ENCODE results near the gene DNAJC22.
"Not testable (repeated sequence)": the region's sequence is repeated elsewhere in the genome, so short reads cannot be mapped to it uniquely, and the experiment has no call there.

Gene DNAJC22

GRCh38 chr12:49346659-49347310 is at the start of gene DNAJC22:
DNAJC22 (plus strand) TSS chr12:49346888; CDS start chr12:49348873, 1,985 bp downstream.
- DNase-seq (ENCODE audit: low read depth in 1 of 2, low spot score in 1 of 2), result no peak

DNA sequence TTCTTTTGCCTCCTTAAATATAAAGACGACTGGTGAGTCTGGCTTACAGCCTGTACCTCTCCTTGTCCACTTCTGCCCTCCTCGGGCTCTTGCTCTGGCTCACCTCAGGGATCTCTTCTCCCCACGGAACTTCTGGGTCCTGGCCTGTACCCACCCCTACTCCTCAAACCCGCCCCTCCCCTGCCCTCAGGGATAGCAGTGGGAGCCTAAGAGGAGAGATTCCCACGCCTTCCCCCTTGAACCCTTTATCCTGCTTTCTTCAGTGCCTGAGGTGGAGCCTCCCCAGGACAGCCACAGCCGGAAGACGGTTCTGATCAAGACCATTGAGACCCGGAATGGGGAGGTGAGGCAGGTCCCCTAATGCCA is 49.0 kb upstream of the DNAJC22 start:
- TF ChIP-seq JUND (IDR thresholded peaks at IDR 0.05; ENCODE audit: low read depth), result no peak
- in situ Hi-C loops (cut with HindIII; ENCODE audit: low pct_unique_long_range_greater_than_20kb, low sequenced_read_pairs), result no loop called here

More at GRCh38 chr12:49346659-49347310, at the start of gene DNAJC22:
- TF ChIP-seq JUND (IDR thresholded peaks at IDR 0.05; ENCODE audit: low read depth), result no peak
- in situ Hi-C loops (cut with HindIII; ENCODE audit: low pct_unique_long_range_greater_than_20kb, low sequenced_read_pairs), result no loop called here

DNA sequence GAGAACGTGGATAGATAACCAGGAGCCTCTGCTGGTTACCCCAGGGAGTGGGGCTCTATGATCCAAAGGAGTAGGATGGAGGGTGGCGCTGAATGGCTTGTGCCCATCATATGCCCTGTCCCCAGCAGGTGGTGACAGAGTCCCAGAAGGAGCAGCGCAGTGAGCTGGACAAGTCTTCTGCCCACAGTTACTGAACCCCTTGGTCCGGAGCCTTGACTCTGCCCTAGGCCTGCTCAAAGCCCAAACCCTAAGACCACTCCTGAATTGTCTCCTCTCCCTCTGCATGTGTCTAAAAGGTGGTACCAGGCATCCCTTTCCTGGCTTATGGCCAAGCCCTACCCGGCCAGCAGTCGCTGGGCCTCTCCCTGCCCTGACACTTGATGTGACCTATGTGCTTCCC is 48.5 kb upstream of the DNAJC22 start:
- in situ Hi-C loops (cut with HindIII; ENCODE audit: low pct_unique_long_range_greater_than_20kb, low sequenced_read_pairs), result no loop called here
- DNase-seq (ENCODE audit: low read depth in 1 of 2, low spot score in 1 of 2), result peak in 1 of 2 experiments; percentile 60
- no peak for TF ChIP-seq JUND (IDR thresholded peaks at IDR 0.05; ENCODE audit: low read depth)

More for the DNA sequence above, 49.0 kb upstream of the DNAJC22 start:
- DNase-seq (ENCODE audit: low read depth in 1 of 2, low spot score in 1 of 2), result no peak

DNA sequence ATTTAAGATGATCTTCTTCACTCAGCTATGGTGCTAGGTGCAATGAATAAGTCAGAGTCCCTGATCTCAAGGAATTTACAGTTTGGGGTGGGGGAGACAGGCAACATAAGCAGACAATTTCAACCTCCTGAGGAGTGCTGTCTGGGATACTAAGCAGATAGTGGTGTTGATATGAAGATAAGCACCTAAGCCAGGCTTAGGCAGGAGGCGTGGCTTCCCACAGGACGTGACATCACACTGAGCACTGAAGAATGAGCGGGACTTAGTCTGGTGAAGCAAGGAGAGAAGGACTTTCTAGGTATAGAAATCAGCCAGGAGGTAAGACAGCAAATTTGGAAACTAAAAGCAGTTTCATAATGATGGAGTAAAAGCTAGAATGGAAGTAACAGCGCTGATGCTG is 44.9 kb upstream of the DNAJC22 start:
- in situ Hi-C loops (cut with HindIII; ENCODE audit: low pct_unique_long_range_greater_than_20kb, low sequenced_read_pairs), result no loop called here
- no peak for DNase-seq (ENCODE audit: low read depth in 1 of 2, low spot score in 1 of 2)
- TF ChIP-seq JUND (IDR thresholded peaks at IDR 0.05; ENCODE audit: low read depth), result no peak

DNA sequence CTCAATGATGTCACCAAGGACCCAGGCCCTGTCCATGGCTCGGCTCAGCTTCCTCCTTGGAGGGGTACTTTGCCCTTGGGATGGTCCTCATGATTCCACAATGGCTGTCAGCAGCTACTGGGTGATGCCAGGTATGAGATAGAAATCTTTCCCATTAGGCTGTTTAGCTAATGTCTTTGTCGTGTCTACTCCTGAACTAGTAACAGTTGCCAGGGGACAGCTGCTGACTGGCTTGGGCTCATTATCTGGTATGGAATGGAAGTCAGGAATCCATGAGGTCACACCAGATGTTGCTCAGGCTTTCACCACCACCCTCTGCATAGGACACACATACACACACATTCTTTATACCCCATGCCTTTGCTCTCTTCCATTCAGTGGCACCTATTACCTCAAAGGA is 42.5 kb upstream of the DNAJC22 start:
- TF ChIP-seq JUND (IDR thresholded peaks at IDR 0.05; ENCODE audit: low read depth), result no peak
- no peak for DNase-seq (ENCODE audit: low read depth in 1 of 2, low spot score in 1 of 2)
- in situ Hi-C loops (cut with HindIII; ENCODE audit: low pct_unique_long_range_greater_than_20kb, low sequenced_read_pairs), result no loop called here

- no peak for TF ChIP-seq JUND (IDR thresholded peaks at IDR 0.05; ENCODE audit: low read depth)
- DNase-seq (ENCODE audit: low read depth in 1 of 2, low spot score in 1 of 2), result no peak
- in situ Hi-C loops (cut with HindIII; ENCODE audit: low pct_unique_long_range_greater_than_20kb, low sequenced_read_pairs), result no loop called here
Observed at GRCh38 chr12:49305762-49306510, 40.8 kb upstream of the DNAJC22 start.

GRCh38 chr12:49309386-49309785 is 37.3 kb upstream of the DNAJC22 start:
- TF ChIP-seq JUND (IDR thresholded peaks at IDR 0.05; ENCODE audit: low read depth), result no peak
- in situ Hi-C loops (cut with HindIII; ENCODE audit: low pct_unique_long_range_greater_than_20kb, low sequenced_read_pairs), result no loop called here
- DNase-seq (ENCODE audit: low read depth in 1 of 2, low spot score in 1 of 2), result no peak

GRCh38 chr12:49310451-49311000 is 36.2 kb upstream of the DNAJC22 start:
- DNase-seq (ENCODE audit: low read depth in 1 of 2, low spot score in 1 of 2); in situ Hi-C loops (cut with HindIII; ENCODE audit: low pct_unique_long_range_greater_than_20kb, low sequenced_read_pairs): not testable (repeated sequence)

DNA sequence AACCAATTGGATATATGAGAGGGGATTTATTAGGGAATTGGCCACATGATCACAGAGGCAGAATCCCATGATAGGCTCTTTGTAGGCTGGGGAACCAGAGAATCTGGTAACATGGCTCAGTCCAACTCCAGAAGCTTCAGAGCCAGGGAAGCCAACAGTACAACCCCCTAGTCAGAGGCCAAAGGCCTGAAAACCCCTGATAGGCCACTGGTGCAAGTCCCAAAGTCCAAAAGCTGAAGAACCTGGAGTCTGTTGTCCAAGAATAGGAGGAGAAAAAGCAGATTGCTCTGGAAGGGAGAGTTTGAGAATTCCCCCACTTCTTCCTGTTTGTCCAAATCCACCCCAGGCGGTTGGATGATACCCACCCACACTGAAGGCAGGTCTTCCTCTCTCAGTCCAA is 31.9 kb upstream of the DNAJC22 start:
- in situ Hi-C loops (cut with HindIII; ENCODE audit: low pct_unique_long_range_greater_than_20kb, low sequenced_read_pairs), result no loop called here
- no peak for DNase-seq (ENCODE audit: low read depth in 1 of 2, low spot score in 1 of 2)
- no peak for TF ChIP-seq JUND (IDR thresholded peaks at IDR 0.05; ENCODE audit: low read depth)

GRCh38 chr12:49317118-49317517 is 29.6 kb upstream of the DNAJC22 start:
- in situ Hi-C loops (cut with HindIII; ENCODE audit: low pct_unique_long_range_greater_than_20kb, low sequenced_read_pairs), result not testable (repeated sequence)

GRCh38 chr12:49320411-49321103 is 26.1 kb upstream of the DNAJC22 start:
- in situ Hi-C loops (cut with HindIII; ENCODE audit: low pct_unique_long_range_greater_than_20kb, low sequenced_read_pairs), result not testable (repeated sequence)

More at GRCh38 chr12:49317118-49317517, 29.6 kb upstream of the DNAJC22 start:
- not testable (repeated sequence) for DNase-seq (ENCODE audit: low read depth in 1 of 2, low spot score in 1 of 2)

DNA sequence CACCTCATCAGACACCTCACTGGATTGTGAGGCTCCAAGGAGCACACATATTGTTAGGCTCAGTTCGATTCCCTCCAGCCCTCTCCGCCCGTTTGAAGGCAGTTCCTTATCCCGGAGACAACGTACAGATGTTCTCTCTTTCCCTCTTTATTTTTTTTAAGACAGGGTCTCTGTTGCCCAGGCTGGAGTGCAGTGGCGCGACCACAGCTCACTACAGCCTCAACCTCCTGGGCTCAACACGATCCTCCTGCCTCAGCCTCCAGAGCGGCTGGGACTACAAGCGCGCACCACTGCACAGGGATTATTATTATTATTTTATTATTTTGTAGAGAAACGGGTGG is 24.4 kb upstream of the DNAJC22 start:
- in situ Hi-C loops (cut with HindIII; ENCODE audit: low pct_unique_long_range_greater_than_20kb, low sequenced_read_pairs), result no loop called here
- TF ChIP-seq JUND (IDR thresholded peaks at IDR 0.05; ENCODE audit: low read depth), result no peak
- no peak for DNase-seq (ENCODE audit: low read depth in 1 of 2, low spot score in 1 of 2)

More at GRCh38 chr12:49320411-49321103, 26.1 kb upstream of the DNAJC22 start:
- DNase-seq (ENCODE audit: low read depth in 1 of 2, low spot score in 1 of 2), result not testable (repeated sequence)

Measured in T47D (cell line).